ENCODE data around the gene ANXA2R.

The ANXA2R gene

DNA sequence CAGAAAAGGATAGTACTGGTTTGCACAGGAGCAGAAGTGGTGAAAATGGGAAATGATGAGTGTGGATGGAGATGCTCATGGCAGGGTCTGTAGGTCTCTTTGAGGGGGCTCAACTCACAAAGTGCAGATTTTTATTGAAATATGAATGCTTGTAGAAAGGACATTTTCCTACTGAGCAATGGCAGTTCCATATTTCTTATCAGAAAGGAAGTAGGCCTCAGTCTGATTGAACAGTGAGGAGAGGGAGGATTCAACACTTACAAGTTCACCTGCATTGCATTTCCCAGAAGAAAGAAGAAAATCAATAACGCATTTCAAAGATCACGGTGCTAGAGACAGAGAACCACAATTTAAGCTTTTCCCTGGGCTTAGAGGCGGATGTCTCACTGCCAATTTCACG lies 49.2 kb downstream of the ANXA2R start:
- Histone ChIP-seq H3K27ac (ENCODE audit: low read length) (no peak overlapping the region), H3K4me3 (ENCODE audit: low read length) (no peak overlapping the region), H3K4me1 (ENCODE audit: control insufficient read depth, low read depth, low read length) (no peaks in the 10 kb centered on the region), H3K27me3 (ENCODE audit: control insufficient read depth, insufficient read depth, low read length) (no peaks in the 10 kb centered on the region), H3K9ac (ENCODE audit: low read length) (no peak overlapping the region), H3K9me3 (ENCODE audit: control insufficient read depth, low read depth, low read length) (peaks cover 2% of the 10 kb centered on the region), H3K36me3 (ENCODE audit: control insufficient read depth, low read depth, low read length) (no peaks in the 10 kb centered on the region)
